HCEC 1CT (cell line): Measurements from ENCODE around the gene MMP20.
A peak's percentile ranks its signal among the peaks of the same experiment; 100 is the strongest.
"Not testable (repeated sequence)": the region's sequence is repeated elsewhere in the genome, so short reads cannot be mapped to it uniquely, and the experiment has no call there.

Experiments used
- DNase-seq: peaks from one replicate; pipeline ENCODE4 v3.0.0-alpha.2; 2017

MMP20 gene

GRCh38 chr11:102625177-102625576, at the start of gene MMP20:
Gene MMP20, minus strand, starts transcription at chr11:102625332. Its CDS starts 13 bp downstream, at chr11:102625319.
- DNase-seq: no peak

- DNase-seq: no peak
These were observed 44.5 kb upstream of the MMP20 start for GRCh38 chr11:102669664-102670063.

- DNase-seq: peak; percentile 54
These were observed 41.3 kb upstream of the MMP20 start for GRCh38 chr11:102666331-102666957.

- no peak for DNase-seq
These were observed 39.0 kb upstream of the MMP20 start for GRCh38 chr11:102664001-102664752.

- no peak for DNase-seq
These were observed 37.5 kb upstream of the MMP20 start for GRCh38 chr11:102662607-102663006.

GRCh38 chr11:102661040-102661439, 35.9 kb upstream of the MMP20 start:
- DNase-seq: no peak

GRCh38 chr11:102656528-102656927, 31.4 kb upstream of the MMP20 start:
- DNase-seq: no peak

- DNase-seq: no peak
These were observed 30.4 kb upstream of the MMP20 start for GRCh38 chr11:102655547-102655946.

GRCh38 chr11:102654761-102655160, 29.6 kb upstream of the MMP20 start:
- DNase-seq: no peak

GRCh38 chr11:102653744-102654291, 28.7 kb upstream of the MMP20 start:
- DNase-seq: peak; percentile 36

GRCh38 chr11:102647430-102647829, 22.3 kb upstream of the MMP20 start:
- no peak for DNase-seq

GRCh38 chr11:102643941-102644340, 18.8 kb upstream of the MMP20 start:
- no peak for DNase-seq

- DNase-seq: no peak
These were observed 15.8 kb upstream of the MMP20 start for GRCh38 chr11:102640946-102641345.

GRCh38 chr11:102639656-102640055, 14.5 kb upstream of the MMP20 start:
- DNase-seq: no peak

- no peak for DNase-seq
These were observed 12.6 kb upstream of the MMP20 start for GRCh38 chr11:102637731-102638130.

- DNase-seq: no peak
These were observed 8.4 kb upstream of the MMP20 start for GRCh38 chr11:102633385-102634026.

GRCh38 chr11:102632026-102632425, 6.9 kb upstream of the MMP20 start:
- DNase-seq: no peak

- no peak for DNase-seq
These were observed 5.7 kb upstream of the MMP20 start for GRCh38 chr11:102630598-102631448.

- DNase-seq: not testable (repeated sequence)
These were observed 4.8 kb upstream of the MMP20 start for GRCh38 chr11:102629908-102630307.

GRCh38 chr11:102626676-102627075, 1.5 kb upstream of the MMP20 start:
- DNase-seq: no peak

- no peak for DNase-seq
These were observed 1.1 kb downstream of the MMP20 start for GRCh38 chr11:102623998-102624397.

GRCh38 chr11:102623128-102623527, 2.0 kb downstream of the MMP20 start:
- DNase-seq: no peak

- no peak for DNase-seq
These were observed 2.9 kb downstream of the MMP20 start for GRCh38 chr11:102622258-102622657.
